HG02763 (cell line): ENCODE results near the gene STXBP2.
A peak's percentile ranks its signal among the peaks of the same experiment; 100 is the strongest.
"Not testable (repeated sequence)": the region's sequence is repeated elsewhere in the genome, so short reads cannot be mapped to it uniquely, and the experiment has no call there.

Experiments used
- ATAC-seq: cut with Tn5 transposase; IDR thresholded peaks from one replicate; pipeline ENCODE4 v1.9.1; 2021; ENCODE audit warnings: mild to moderate bottlenecking, moderate library complexity; ENCODE audit not compliant: unreplicated experiment

Gene STXBP2

DNA sequence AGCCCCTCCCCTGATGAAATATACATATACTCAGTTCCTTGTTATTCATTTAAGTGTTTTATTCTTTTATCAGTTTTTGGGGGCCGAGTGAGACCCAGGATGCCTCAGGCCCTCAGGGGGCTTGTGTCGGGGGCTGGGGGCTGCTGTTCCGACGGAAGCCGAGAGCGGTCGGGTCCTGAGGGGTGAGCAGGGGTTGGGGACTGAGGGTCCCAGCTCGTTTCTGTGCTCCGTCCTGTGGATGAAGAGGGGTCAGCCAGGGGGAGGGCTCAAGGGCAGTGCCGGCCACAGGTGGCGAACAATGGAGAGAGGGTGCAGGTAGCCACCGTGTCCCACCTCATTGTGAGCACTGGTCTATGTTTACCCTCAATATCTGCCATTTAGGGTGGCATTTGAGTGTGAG lies 5.3 kb upstream of the STXBP2 start:
- no peak for ATAC-seq

DNA sequence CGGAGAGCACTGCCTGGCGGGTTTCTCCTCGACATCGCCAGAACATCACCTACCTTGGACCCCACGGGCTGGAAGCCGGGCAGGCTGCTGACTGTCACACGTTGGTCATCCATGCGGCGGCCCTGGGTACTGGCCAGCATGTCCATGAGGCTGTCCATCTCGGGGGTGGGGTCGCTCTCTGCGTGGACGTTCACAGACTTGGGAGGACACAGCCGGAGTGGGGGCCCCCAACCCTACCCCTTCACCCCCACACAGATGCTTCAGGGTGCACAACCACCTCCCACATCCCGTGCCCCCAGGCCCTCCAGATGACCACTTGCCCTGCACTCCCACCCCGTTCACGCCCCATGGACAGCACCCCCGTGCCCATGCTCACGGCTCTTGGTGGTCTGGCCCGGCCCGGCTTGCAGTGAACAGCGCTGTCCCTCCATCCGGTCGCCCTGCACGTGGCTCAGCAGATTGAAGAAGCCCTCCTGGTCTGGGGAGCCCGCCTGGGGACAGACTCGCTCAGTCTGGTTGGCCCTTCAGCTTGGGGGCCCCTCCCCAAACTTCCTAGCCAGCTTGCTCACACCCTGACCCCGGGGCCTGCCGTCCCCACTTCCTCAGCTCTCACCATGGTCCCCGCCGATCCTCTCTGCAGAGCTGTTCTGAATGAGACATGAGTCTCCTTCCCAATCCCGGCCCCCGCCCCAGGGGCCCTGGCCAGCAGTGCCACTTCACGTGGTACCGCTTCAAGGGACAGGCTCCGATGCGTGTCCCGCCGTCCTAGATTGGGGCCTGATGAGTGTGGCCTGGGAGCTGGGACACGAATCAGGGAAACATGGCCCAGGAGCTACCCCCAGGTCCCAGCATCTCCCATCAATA lies 4.3 kb upstream of the STXBP2 start:
- no peak for ATAC-seq

DNA sequence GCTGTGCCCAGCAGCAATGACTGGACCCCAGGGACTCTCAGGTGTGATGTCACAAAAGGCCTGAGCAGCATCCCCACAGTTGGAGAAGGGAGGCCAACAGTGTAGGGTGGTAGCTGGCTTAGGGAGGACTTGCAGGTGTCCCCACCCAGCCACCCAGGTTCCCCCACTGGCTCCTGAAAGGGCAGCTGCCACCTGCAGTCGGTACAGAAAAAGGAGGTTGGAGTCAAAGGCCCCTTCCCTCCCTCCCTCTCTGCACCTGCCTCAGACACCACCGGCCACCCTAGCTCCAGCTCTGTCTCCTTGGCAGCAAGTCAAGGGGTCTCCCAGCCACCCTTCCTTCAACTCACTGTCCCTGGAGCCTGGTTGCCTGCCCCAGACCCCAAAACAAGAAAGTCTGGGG lies 3.2 kb upstream of the STXBP2 start, which contains the start of gene PCP2:
Gene PCP2, minus strand, starts transcription at position 22 of the 400 bp plus-strand sequence. CDS start 262 bp downstream, outside the sequence.
- ATAC-seq, result no peak

DNA sequence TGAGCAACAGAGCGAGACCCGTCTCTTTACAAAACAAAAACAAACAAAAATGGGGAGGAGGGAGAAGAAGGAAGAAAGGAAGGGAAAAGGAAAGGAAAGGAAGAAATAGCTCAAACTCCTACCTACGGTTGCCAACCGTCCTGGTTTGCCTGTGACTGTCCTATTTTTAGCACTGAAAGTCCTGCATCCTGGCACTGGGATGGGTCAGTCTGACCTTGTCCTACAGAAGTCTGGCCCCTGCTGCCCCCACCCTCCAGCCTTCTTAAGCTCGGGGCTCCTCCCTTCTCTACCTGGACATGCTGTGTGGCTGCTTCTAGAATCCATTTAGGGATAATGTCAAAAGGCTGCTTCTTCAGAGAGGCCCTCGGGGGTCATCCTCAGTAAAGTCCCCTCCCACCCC lies 1.2 kb upstream of the STXBP2 start:
- ATAC-seq, result no peak

DNA sequence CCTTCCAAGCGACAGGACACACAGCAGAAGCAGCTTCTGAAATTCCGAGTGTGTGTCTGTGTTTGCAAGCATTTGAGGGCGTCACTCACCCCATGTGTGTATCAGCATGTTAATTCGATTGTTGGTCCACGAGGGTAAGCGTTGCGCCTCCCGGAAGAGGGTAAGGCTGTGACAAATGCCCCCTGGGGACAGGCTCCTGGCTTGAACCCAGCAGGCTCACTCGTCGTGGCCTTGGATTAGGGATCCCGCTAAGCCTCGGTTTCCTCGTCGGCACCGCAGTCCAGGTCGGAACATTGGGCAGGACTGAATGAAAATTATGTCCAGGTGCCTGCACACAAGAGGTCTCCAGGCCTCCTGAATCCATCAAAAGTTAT lies 606 bp upstream of the STXBP2 start:
- ATAC-seq, result no peak

DNA sequence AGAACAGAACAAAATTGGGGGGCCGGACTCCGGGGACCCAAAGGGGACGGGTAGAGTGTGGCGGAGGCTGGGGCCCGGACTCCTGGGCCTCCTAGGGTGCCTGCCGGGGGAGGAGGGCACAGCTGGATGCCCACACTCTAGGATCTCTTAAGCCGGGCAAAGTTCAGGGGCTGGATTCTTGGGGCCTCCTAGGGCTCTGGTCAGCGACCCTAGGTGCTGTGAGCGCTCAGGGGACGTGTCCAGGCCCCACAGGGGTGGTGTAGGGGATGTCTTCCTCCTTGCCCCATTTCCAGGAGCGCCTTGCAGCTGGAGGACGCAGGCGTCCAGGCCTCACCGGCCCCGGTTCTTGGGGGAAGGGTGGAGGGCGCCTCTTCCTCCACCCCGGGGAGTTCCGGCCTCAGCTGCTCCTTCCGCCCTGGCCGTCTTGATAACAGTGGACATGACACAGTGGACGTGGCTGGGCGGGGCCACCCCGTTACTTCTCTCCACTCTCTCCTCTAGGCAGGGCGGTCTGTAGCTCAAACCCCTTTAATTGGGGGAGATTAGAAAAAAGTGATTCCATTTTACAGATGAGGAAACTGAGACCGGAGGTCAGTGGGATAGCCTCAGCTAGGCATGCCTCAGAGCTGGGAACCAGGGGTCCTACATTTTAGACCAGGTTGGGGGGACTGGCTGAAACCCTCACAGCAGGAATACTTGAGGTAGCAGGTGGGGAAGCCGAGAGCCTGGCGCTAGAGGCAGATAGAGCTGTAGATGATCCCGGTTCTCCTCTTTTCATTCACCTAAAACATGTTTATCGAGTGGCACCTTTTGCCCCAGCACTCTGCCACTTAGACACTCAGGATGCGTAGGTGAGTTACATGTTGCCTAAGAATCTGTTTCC lies 705 bp downstream of the STXBP2 start:
- peak; percentile 12 for ATAC-seq

DNA sequence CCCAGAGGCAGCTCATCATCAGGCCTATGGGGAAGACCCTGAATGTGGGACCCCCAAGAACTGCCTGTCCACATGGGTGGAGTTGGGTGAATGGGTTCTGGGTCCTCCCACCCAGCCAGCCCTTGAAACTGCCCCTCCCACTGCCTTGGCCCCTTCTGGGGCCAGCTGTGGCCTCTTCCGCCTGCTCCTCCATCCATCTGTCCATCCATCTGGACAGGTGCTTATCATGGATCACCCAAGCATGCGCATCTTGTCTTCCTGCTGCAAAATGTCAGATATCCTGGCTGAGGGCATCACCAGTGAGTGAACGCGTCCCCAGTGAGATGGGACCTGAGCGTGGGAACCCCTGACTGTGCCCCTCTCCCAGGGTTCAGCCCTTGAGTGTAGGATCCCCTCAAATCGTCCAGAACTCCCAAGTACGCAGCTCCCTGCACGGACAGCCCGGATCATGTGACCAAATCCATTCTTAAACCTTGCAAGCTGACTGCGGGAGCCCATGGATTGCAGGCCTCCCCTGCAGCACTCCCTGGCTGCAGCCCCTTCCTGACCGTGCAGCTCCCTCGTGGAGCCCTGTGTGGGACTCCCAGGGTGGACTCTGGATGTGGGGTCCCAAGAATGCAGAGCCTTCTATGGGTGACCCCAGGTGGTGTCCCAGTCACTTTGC lies 2.0 kb downstream of the STXBP2 start:
- no peak for ATAC-seq

DNA sequence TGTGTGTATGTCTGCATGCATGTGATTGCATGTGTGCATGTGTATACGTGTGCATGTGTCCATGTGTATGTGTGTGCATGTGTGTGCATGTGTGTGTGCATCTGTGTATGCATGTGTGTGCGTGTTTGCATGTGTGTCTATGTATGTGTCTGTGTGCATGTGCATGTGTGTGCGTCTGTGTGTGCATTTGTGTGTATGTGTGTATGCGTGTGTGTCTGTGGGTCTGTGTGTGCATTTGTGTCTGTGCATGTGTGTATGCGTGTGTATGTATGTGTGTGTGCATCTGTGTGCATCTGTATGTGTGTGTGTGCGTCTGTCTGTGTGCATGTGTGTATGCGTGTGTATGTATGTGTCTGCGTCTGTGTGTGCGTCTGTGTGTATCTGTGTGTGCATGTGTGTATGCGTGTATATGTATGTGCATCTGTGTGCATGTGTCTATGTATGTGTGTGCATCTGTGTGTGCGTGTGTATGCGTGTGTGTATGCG lies 3.0 kb downstream of the STXBP2 start:
- no peak for ATAC-seq

DNA sequence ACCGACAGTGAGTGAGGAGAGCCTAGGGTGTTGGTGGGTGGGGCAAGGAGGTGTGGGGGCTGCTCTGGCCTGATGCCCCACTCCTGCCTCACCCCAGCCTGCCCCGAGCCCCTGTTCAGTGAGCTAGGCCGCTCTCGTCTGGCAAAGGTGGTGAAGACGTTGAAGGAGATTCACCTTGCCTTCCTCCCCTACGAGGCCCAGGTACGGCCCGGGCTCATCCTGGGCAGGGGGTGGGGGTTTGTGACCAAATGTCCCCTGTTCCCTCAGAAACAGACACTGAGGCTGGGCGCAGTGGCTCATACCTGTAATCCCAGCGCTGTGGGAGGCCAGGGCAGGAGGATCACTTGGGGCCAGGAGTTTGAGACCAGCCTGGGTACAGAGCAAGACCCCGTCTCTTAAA lies 3.9 kb downstream of the STXBP2 start:
- ATAC-seq, result no peak

DNA sequence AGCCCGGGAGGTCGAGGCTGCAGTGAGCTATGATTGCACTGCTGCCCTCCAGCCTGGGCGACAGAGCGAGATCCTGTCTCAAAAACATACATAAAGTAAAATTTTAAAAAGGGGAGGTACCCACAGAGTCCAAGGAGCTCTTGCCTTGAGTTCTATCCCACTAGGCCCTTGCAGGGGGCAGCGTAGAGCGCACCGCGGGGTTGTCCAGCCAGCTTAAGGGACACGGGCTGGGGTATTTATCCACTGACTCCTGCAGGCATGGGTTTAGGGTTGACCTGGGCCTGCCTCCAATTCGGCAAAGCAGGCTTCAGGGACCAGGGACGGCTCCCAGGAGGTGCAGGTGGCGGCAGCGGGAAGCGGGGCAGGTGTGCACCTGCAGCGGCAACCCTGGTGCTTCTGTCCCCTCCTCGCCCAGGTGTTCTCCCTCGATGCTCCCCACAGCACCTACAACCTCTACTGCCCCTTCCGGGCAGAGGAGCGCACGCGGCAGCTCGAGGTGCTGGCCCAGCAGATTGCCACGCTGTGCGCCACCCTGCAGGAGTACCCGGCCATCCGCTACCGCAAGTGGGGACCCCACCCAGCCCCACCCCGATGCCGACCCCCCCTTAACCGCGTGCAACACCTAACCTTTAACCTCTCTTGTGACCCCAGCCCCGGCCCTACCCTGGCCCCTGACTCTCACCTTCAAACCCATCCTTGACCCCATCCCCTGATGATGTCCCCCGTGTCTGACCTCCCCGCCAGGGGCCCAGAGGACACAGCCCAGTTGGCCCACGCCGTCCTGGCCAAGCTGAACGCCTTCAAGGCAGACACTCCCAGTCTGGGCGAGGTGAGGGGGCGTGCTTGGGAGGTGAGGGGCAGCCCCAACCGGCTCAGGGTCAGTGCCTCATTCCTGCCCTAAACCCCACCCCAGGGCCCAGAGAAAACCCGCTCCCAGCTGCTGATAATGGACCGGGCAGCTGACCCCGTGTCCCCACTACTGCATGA lies 4.7 kb downstream of the STXBP2 start:
- ATAC-seq, result no peak

DNA sequence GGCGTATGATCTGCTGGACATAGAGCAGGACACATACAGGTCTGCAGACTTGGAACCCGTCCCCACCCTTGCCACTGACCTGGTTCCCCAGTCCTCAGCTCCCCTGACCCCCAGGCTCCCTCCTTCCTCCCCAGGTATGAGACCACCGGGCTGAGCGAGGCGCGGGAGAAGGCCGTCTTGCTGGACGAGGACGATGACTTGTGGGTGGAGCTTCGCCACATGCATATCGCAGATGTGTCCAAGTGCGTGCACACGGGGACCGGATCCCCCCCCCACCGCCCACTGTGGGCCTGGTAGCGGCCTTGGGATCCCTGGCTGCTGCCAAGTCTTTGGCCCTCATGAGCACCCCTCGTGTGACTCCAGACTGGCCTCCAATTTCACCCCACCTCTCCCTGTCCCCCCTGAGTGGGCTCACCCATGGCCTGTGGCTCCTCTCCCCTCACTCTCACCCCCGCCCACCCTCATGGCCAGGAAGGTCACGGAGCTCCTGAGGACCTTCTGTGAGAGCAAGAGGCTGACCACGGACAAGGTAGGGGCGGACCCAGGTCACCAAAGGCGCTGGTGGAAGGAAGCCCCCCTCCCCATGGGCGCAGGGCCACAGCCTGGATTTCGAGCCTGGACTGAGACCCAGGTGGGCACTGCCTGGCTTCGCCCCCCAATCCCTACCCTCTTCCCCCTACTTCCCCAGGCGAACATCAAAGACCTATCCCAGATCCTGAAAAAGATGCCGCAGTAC lies 5.6 kb downstream of the STXBP2 start:
- no peak for ATAC-seq

DNA sequence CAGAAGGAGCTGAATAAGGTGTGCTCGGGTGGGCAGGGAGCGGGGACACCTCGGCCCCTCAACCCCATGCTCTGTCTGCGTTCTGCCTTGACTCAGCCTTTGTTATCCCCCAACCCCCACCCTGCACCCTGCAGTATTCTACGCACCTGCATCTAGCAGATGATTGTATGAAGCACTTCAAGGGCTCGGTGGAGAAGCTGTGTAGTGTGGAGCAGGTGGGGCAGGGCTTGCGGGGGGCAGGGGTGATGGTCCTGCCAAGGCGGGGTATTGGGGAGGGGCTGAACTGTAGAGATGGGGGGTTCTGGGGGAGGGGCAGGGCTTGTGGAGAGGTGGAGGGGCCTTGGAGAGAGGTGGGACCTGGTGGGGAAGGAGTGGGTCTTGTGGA lies 6.1 kb downstream of the STXBP2 start:
- ATAC-seq, result no peak

DNA sequence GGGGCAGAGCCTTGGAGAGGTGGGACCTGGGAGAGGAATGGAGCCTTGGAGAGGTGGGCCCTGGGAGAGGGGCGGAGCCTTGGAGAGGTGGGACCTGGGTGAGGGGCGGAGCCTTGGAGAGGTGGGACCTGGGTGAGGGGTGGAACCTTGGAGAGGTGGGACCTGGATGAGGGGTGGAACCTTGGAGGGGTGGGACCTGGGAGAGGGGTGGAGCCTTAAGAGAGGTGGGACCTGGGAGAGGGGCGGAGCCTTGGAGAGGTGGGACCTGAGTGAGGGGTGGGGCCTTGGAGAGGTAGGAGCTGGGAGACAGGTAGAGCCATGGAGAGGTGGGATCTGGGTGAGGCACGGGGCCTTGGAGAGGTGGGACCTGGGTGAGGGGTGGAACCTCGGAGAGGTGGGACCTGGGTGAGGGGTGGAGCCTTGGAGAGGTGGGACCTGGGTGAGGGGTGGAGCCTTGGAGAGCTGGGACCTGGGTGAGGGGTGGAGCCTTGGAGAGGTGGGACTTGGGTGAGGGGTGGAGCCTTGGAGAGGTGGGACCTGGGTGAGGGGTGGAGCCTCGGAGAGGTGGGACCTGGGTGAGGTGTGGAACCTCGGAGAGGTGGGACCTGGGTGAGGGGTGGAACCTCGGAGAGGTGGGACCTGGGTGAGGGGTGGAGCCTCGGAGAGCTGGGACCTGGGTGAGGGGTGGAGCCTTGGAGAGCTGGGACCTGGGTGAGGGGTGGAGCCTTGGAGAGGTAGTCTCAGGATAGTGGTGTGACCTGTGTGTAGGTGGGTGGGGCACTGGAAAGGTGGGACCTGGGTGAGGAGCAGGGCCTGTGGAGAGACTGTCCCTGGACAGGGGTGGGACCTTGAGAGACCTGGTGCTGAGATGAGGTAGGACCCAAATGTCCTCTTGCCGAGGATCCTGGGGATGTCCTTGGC lies 7.0 kb downstream of the STXBP2 start:
- not testable (repeated sequence) for ATAC-seq

DNA sequence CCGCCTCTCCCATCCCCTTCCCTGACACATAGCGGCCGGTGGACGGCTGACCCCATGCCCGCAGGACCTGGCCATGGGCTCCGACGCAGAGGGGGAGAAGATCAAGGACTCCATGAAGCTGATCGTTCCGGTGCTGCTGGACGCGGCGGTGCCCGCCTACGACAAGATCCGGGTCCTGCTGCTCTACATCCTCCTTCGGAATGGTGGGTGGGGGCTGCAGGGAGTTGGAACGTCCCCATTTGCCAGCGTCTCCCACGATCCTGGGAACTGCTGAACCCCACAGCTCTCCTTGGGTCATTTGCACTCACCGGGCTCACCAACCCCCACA lies 7.6 kb downstream of the STXBP2 start:
- no peak for ATAC-seq

DNA sequence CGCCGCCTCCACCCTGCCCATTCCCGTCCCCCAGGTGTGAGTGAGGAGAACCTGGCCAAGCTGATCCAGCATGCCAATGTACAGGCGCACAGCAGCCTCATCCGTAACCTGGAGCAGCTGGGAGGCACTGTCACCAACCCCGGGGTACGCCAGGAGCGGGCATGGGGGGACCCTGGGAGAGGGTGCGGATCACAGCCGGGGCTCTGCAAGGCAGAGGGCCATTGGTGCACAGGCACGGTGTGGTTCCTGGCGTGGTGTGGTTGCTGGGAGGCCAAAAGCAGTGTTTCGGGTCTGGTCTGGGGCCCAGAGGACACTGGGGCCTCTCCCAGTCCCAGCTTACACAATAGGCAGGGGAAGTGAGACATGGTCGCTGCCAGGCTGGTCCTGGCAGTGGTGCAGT lies 8.3 kb downstream of the STXBP2 start:
- no peak for ATAC-seq

DNA sequence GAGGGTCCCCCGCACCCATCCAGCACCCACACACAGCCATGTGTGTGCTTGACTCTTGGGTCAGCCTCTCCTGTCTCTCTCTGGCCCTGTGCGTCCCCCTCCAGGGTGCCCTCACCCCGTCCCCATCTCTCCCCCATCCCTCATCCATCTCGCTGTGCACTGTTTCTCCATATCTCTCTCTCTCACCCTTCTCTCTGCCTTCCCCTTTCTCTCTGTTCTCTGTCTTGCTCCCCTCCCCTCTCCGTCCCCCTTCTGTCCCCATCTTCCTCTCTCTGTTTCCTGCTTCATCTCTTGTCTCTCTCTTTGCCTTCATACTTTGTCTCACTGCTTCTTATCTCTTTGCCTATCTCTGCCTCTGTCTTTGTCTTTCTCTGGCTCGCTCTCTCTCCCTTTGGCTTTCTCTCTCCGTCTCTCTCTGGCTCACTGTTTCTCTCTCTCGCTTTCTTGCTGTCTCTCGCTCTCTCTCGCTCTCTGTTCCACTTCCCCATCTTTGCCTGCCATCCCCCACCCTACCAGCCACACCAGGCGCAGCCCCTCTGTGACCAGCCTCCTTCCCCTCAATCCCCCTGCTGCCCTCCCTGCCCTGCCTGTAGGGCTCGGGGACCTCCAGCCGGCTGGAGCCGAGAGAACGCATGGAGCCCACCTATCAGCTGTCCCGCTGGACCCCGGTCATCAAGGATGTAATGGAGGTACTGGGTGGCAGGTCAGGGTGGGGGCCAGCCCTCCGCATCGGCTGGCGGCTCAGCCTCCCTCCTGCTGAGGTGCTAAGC lies 8.9 kb downstream of the STXBP2 start:
- no peak for ATAC-seq

DNA sequence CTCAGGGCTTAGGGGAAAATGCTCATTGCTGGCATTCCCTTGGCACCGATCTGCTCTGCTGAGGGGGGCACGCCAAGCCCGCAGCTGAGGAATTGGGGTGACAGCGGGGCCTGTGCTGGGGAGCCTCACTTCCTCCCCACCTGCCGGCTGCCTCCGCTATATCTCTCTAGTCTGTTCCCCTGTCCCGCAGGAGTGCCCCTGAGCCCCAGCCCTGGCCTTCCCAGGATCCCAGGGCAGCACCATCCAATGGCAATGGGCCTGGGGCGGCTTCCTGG lies 9.5 kb downstream of the STXBP2 start:
- no peak for ATAC-seq

DNA sequence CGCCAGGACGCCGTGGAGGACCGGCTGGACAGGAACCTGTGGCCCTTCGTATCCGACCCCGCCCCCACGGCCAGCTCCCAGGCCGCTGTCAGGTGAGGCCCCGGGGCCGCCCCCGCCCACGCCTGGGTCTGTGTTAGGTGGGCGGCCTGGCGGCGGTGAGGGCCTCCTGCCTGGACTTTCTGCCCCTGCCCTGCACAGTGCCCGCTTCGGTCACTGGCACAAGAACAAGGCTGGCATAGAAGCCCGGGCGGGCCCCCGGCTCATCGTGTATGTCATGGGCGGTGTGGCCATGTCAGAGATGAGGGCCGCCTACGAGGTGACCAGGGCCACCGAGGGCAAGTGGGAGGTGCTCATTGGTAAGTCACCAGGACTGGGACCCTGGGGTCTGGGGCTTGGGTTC lies 10.2 kb downstream of the STXBP2 start:
- no peak for ATAC-seq
